Fibroblast of lung (primary cell): ENCODE data around the gene TMEM259. TPM values are rescaled to one million over a fixed set of nuclear protein-coding genes. Genes with fewer than 3 reads are reported as not detected.
A peak's percentile ranks its signal among the peaks of the same experiment; 100 is the strongest.

ENCODE experiments used
- DNase-seq, 2 donors: peaks; one replicate each; pipeline versions ENCODE4 v3.0.0 to v3.0.0-alpha.2; 2010; ENCODE audit warnings: low read depth in 2 of 2
- H2AFZ ChIP-seq: 2 replicates; pipeline ENCODE4 v1.5.1; 2012; ENCODE audit warnings: low read length, control low read depth, inconsistent platforms
- H3K27ac ChIP-seq: 2 replicates; pipeline ENCODE4 v1.5.1; 2011; ENCODE audit warnings: low read length, control low read depth; ENCODE audit not compliant: insufficient read depth
- H3K27me3 ChIP-seq: 2 replicates; pipeline ENCODE4 v1.5.1; 2011; ENCODE audit warnings: mild to moderate bottlenecking, low read length; ENCODE audit not compliant: control insufficient read depth, insufficient read depth
- H3K36me3 ChIP-seq: 2 replicates; pipeline ENCODE4 v1.5.1; 2011; ENCODE audit warnings: low read length; ENCODE audit not compliant: control insufficient read depth, insufficient read depth
- H3K4me1 ChIP-seq: 2 replicates; pipeline ENCODE4 v1.5.1; 2011; ENCODE audit warnings: low read length; ENCODE audit not compliant: control insufficient read depth, insufficient read depth; ENCODE audit errors: extremely low read depth
- H3K4me2 ChIP-seq: 2 replicates; pipeline ENCODE4 v1.5.1; 2011; ENCODE audit warnings: low read length, control low read depth; ENCODE audit not compliant: insufficient read depth; ENCODE audit errors: extremely low read depth
- H3K4me3 ChIP-seq, 4 experiments: fragments of 200-600 bp in 1 of 4; sonication (generic) in 1 of 4; replicated peaks in 1 of 4; 2 replicates each; pipeline ENCODE4 v1.5.1; 2011 to 2016; ENCODE audit warnings: low read length in 4 of 4, low read depth in 3 of 4, mild to moderate bottlenecking in 3 of 4, control low read depth in 2 of 4, inconsistent platforms in 1 of 4, mixed read lengths in 1 of 4; ENCODE audit not compliant: insufficient read depth in 1 of 4; ENCODE audit errors: control extremely low read depth in 1 of 4
- H3K79me2 ChIP-seq: 2 replicates; pipeline ENCODE4 v1.5.1; 2012; ENCODE audit warnings: mild to moderate bottlenecking, low read length, inconsistent platforms; ENCODE audit not compliant: control insufficient read depth, insufficient read depth
- H3K9ac ChIP-seq: 2 replicates; pipeline ENCODE4 v1.5.1; 2011; ENCODE audit warnings: mild to moderate bottlenecking, low read length, control low read depth; ENCODE audit not compliant: insufficient read depth
- H3K9me3 ChIP-seq: 2 replicates; pipeline ENCODE4 v1.5.1; 2012; ENCODE audit warnings: low read depth, low read length; ENCODE audit not compliant: control insufficient read depth, insufficient read depth
- H4K20me1 ChIP-seq: 2 replicates; pipeline ENCODE4 v1.5.1; 2011; ENCODE audit warnings: low read length; ENCODE audit not compliant: control insufficient read depth, insufficient read depth; ENCODE audit errors: extremely low read depth
- CTCF ChIP-seq, 2 donors: IDR thresholded peaks in 1 of 2; conservative IDR thresholded peaks in 1 of 2; 1 replicate in 1 of 2; 2 replicates in 1 of 2; pipeline ENCODE4 v1.5.1; 2011 to 2012; ENCODE audit warnings: low read length in 2 of 2, control low read depth in 1 of 2, inconsistent platforms in 1 of 2, low read depth in 1 of 2, mild to moderate bottlenecking in 1 of 2
- EZH2 ChIP-seq: IDR thresholded peaks from 2 replicates; pipeline ENCODE4 v1.5.1; 2012; ENCODE audit warnings: low read length, control low read depth, mild to moderate bottlenecking; ENCODE audit errors: missing control alignments
- polyA plus RNA-seq, 2 donors: library from polyadenylated mRNA; depleted of rRNA in 1 of 2; stranded (reverse) in 1 of 2; unstranded in 1 of 2; fragments of >200 nt; gene quantifications; 2 replicates each; pipeline ENCODE4 v1.2.1, GENCODE V29; 2011 to 2012; ENCODE audit warnings: missing spikeins in 1 of 2
- total RNA-seq: library from RNA; depleted of rRNA; stranded (reverse); fragments of >200 nt; gene quantifications from 2 replicates; pipeline ENCODE4 v1.2.1, GENCODE V29; 2014

The TMEM259 gene
- total and polyA plus RNA-seq, 2 donors (not counting 1 experiment from before 2014, with no cell fraction given) = 57.8 to 67.1 TPM

GRCh38 chr19:984165-984967, 36.6 kb downstream of the TMEM259 start, which contains the start of gene WDR18:
Gene WDR18, plus strand, starts transcription at chr19:984345. Its CDS starts 9 bp downstream, at chr19:984354.
- Histone ChIP-seq H3K4me2 (peak within 1 kb of the TSS; percentile 87), H2AFZ (peak within 1 kb of the TSS; percentile 75), H3K79me2 (peaks cover 10% of the 10 kb centered on the region), H3K27me3 (no peaks in the 10 kb centered on the region), H3K4me3 (peak within 1 kb of the TSS; percentile 64 to 99 (median 94)), H3K4me1 (peaks cover 16% of the 10 kb centered on the region), H3K9me3 (no peaks in the 10 kb centered on the region), H3K9ac (peak within 1 kb of the TSS; percentile 96), H4K20me1 (no peaks in the 10 kb centered on the region), H3K36me3 (peaks cover 6% of the 10 kb centered on the region), H3K27ac (peak within 1 kb of the TSS; percentile 80)
- peak; percentile 80 to 83 for DNase-seq
- no peak for TF ChIP-seq EZH2
- no peak for TF ChIP-seq CTCF (conservative IDR thresholded peaks at IDR 0.05 in 1 of 2, IDR thresholded peaks at IDR 0.05 in 1 of 2; ENCODE audit: low read depth in 1 of 2, low read length in 2 of 2)

- peak; percentile 29 to 42 for DNase-seq
- no peak overlapping the region for H3K27ac ChIP-seq
- H3K9ac ChIP-seq = no peak overlapping the region
Measured at GRCh38 chr19:982567-983170, 38.3 kb downstream of the TMEM259 start.

More at GRCh38 chr19:982567-983170, 38.3 kb downstream of the TMEM259 start:
- Histone ChIP-seq H3K4me2 (peak overlapping the region; percentile 71), H3K79me2 (peaks cover 10% of the 10 kb centered on the region), H4K20me1 (no peaks in the 10 kb centered on the region), H3K36me3 (peaks cover 3% of the 10 kb centered on the region), H2AFZ (no peak overlapping the region), H3K9me3 (no peaks in the 10 kb centered on the region), H3K4me1 (peaks cover 16% of the 10 kb centered on the region), H3K27me3 (no peaks in the 10 kb centered on the region), H3K4me3 (peak overlapping the region in 1 of 4 experiments; percentile 52)
- TF ChIP-seq EZH2 (no peak), CTCF (conservative IDR thresholded peaks at IDR 0.05 in 1 of 2, IDR thresholded peaks at IDR 0.05 in 1 of 2; ENCODE audit: low read depth in 1 of 2, low read length in 2 of 2) (peak; percentile 21 to 69)
